ENCODE data around the gene SSBP3. TPM values are rescaled to one million over a fixed set of nuclear protein-coding genes. Genes with fewer than 3 reads are reported as not detected.

The SSBP3 gene
- total RNA-seq, 1 experiment from 2014 or later: 37.5 TPM

- intact Hi-C loops (cut with micrococcal nuclease): no loop called here
- no TSS peak for BruUV-seq (replicated peaks)
- H3K27me3 ChIP-seq (ENCODE audit: insufficient read depth, low read length): no peaks in the 10 kb centered on the region
- no peak for DNase-seq (ENCODE audit: low read depth, low spot score)
- H3K4me2 ChIP-seq (ENCODE audit: low read length): no peak overlapping the region
- H3K9me2 ChIP-seq (ENCODE audit: insufficient read depth): no peaks in the 10 kb centered on the region
- no peak overlapping the region for H3K4me3 ChIP-seq (replicated peaks in 1 of 2; ENCODE audit: low read depth in 1 of 2, low read length in 2 of 2)
- no peak overlapping the region for H3K27ac ChIP-seq (ENCODE audit: low read depth, low read length)
- POLR2A ChIA-PET: no interaction called here
- H3K79me2 ChIP-seq (ENCODE audit: insufficient read depth, low read length): no peaks in the 10 kb centered on the region
- TF ChIP-seq CEBPB (IDR thresholded peaks at IDR 0.05; ENCODE audit: low read depth) (no peak), EZH2phosphoT487 (IDR thresholded peaks at IDR 0.05; ENCODE audit: borderline replicate concordance) (no peak), POLR2A (IDR thresholded peaks at IDR 0.05; ENCODE audit: borderline replicate concordance, extremely low read depth, insufficient read depth, insufficient read length) (no peak), ZBTB33 (IDR thresholded peaks at IDR 0.05; ENCODE audit: extremely low read depth, insufficient replicate concordance, low read length) (no peak), MAX (IDR thresholded peaks at IDR 0.05) (no peak)
- ATAC-seq: no peak
- no peaks in the 10 kb centered on the region for H3K36me3 ChIP-seq (ENCODE audit: control insufficient read depth in 1 of 2, insufficient read depth in 2 of 2, low read length in 2 of 2)
- H3K9ac ChIP-seq (ENCODE audit: low read length): no peak overlapping the region
- H3K4me1 ChIP-seq (ENCODE audit: control insufficient read depth in 1 of 2, insufficient read depth in 2 of 2, low read length in 2 of 2): no peaks in the 10 kb centered on the region
- H4K20me1 ChIP-seq (ENCODE audit: insufficient read depth): no peaks in the 10 kb centered on the region
- H3K9me3 ChIP-seq (ENCODE audit: control insufficient read depth in 1 of 2, insufficient read depth in 1 of 2, low read depth in 1 of 2, low read length in 2 of 2): no peaks in the 10 kb centered on the region
- RAD21 ChIA-PET (ENCODE audit: low non-redundant PET in 1 of 2, low total read pairs in 2 of 2, uncharacterized antibody in 2 of 2, unreplicated experiment in 2 of 2): no interaction called here
- no peak overlapping the region for H2AFZ ChIP-seq (ENCODE audit: low read depth, low read length, poor library complexity, severe bottlenecking)
- CTCF ChIA-PET: no interaction called here
Measured at GRCh38 chr1:54263601-54264226, 142.5 kb downstream of the SSBP3 start.

- CTCF ChIA-PET: no interaction called here
- H3K4me1 ChIP-seq (ENCODE audit: control insufficient read depth in 1 of 2, insufficient read depth in 2 of 2, low read length in 2 of 2): no peaks in the 10 kb centered on the region
- H4K20me1 ChIP-seq (ENCODE audit: insufficient read depth): no peaks in the 10 kb centered on the region
- no peak overlapping the region for H3K4me3 ChIP-seq (replicated peaks in 1 of 2; ENCODE audit: low read depth in 1 of 2, low read length in 2 of 2)
- intact Hi-C loops (cut with micrococcal nuclease): no loop called here
- no peak overlapping the region for H2AFZ ChIP-seq (ENCODE audit: low read depth, low read length, poor library complexity, severe bottlenecking)
- DNase-seq (ENCODE audit: low read depth, low spot score) (no peak), ATAC-seq (no peak)
- H3K9me2 ChIP-seq (ENCODE audit: insufficient read depth): no peaks in the 10 kb centered on the region
- RAD21 ChIA-PET (ENCODE audit: low non-redundant PET in 1 of 2, low total read pairs in 2 of 2, uncharacterized antibody in 2 of 2, unreplicated experiment in 2 of 2): interaction anchor here in 1 of 2 experiments (0.5 kb wide), 1 partner anchor 227 kb away, joined by 3 read pairs; no protein-coding TSS in a partner anchor
- H3K9me3 ChIP-seq (ENCODE audit: control insufficient read depth in 1 of 2, insufficient read depth in 1 of 2, low read depth in 1 of 2, low read length in 2 of 2): no peaks in the 10 kb centered on the region
- BruUV-seq (replicated peaks): no TSS peak
- no peak overlapping the region for H3K9ac ChIP-seq (ENCODE audit: low read length)
- H3K36me3 ChIP-seq (ENCODE audit: control insufficient read depth in 1 of 2, insufficient read depth in 2 of 2, low read length in 2 of 2): no peaks in the 10 kb centered on the region
- no peak overlapping the region for H3K27ac ChIP-seq (ENCODE audit: low read depth, low read length)
- no peak overlapping the region for H3K4me2 ChIP-seq (ENCODE audit: low read length)
- H3K27me3 ChIP-seq (ENCODE audit: insufficient read depth, low read length): no peaks in the 10 kb centered on the region
- no peaks in the 10 kb centered on the region for H3K79me2 ChIP-seq (ENCODE audit: insufficient read depth, low read length)
- POLR2A ChIA-PET: no interaction called here
- no peak for TF ChIP-seq CTCF (IDR thresholded peaks at IDR 0.05 in 2 of 3, conservative IDR thresholded peaks at IDR 0.05 in 1 of 3; ENCODE audit: borderline replicate concordance in 1 of 3, insufficient read depth in 1 of 3, low read depth in 2 of 3, low read length in 2 of 3)
- TF ChIP-seq JUND (IDR thresholded peaks at IDR 0.05): no peak
- no peak for TF ChIP-seq ZFX (IDR thresholded peaks at IDR 0.05)
- no peak for TF ChIP-seq ATF3 (IDR thresholded peaks at IDR 0.05)
- TF ChIP-seq POLR2A (IDR thresholded peaks at IDR 0.05; ENCODE audit: borderline replicate concordance, extremely low read depth, insufficient read depth, insufficient read length): no peak
- TF ChIP-seq SIN3A (IDR thresholded peaks at IDR 0.05; ENCODE audit: low read depth): no peak
- no peak for TF ChIP-seq ZBTB33 (IDR thresholded peaks at IDR 0.05; ENCODE audit: extremely low read depth, insufficient replicate concordance, low read length)
- TF ChIP-seq ELF1 (IDR thresholded peaks at IDR 0.05; ENCODE audit: borderline replicate concordance, low read depth): no peak
- TF ChIP-seq MAX (IDR thresholded peaks at IDR 0.05): no peak
- TF ChIP-seq EZH2phosphoT487 (IDR thresholded peaks at IDR 0.05; ENCODE audit: borderline replicate concordance): no peak
- no peak for TF ChIP-seq CBX3 (IDR thresholded peaks at IDR 0.05; ENCODE audit: low read depth)
Measured at GRCh38 chr1:54262244-54262643, 143.9 kb downstream of the SSBP3 start.
